ENCODE data around the gene MEAF6. TPM values are rescaled to one million over a fixed set of nuclear protein-coding genes. Genes with fewer than 3 reads are reported as not detected.

Gene MEAF6
- total RNA-seq, 1 experiment from 2014 or later: 51.6 TPM

DNA sequence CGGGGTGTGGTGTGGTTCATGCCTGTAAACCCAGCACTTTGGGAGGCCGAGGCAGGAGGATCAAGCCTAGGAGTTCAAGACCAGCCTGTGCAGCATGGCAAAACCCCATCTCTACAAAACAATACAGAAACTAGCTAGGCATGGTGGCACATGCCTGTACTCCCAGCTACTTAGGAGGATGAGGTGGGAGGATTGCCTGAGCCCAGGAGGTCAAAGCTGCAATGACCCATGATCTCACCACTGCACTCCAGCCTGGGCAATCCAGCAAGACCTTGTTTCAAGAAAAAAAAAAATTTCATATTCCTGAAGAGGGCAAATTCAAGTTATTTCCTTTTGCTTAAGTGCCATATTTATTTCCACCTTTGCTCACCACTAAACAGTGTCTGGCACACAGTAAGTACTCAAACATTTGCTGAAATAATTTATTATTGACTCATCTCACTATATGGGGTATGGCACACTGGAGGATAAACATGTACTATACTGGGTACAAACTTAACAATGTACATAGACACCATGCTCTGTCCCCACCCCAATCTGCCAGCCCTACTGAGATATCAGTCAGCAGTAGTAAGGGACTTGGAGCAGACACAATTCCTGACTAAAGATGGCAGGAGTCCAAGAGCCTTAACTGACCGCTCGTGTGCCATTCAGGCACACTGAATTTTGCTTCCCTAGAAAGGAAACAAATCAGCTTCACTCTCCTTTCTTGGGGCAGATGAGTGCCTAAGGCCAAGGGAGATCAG lies 15.5 kb downstream of the MEAF6 start:
- Mint-ChIP-seq H3K27ac (no peak overlapping the region), H3K4me1 (no peaks in the 10 kb centered on the region), H3K27me3 (ENCODE audit: low read depth) (no peaks in the 10 kb centered on the region), H3K9me3 (no peaks in the 10 kb centered on the region), H3K36me3 (ENCODE audit: insufficient read depth in 1 of 3, low read depth in 3 of 3) (peaks cover under 1 to 49% (median 19%) of the 10 kb centered on the region in 3 experiments; a peak in 6 of 7 replicates), H3K4me3 (no peak overlapping the region)
- H3K14ac ChIP-seq (ENCODE audit: insufficient read depth, low read length): no peak overlapping the region
- no peak overlapping the region for H3T11ph ChIP-seq (ENCODE audit: low read length)
- H3K4me1 ChIP-seq (ENCODE audit: insufficient read depth, low read length): no peaks in the 10 kb centered on the region
- no peaks in the 10 kb centered on the region for H3K23me2 ChIP-seq (ENCODE audit: insufficient read length, low read depth, low read length, poor library complexity, severe bottlenecking)
- H3K23ac ChIP-seq (ENCODE audit: insufficient read length, low read depth, low read length): no peak overlapping the region
- H4K8ac ChIP-seq (replicated peaks; ENCODE audit: insufficient read length, low read depth, low read length): no peak overlapping the region
- TF ChIP-seq, protein P1, sequence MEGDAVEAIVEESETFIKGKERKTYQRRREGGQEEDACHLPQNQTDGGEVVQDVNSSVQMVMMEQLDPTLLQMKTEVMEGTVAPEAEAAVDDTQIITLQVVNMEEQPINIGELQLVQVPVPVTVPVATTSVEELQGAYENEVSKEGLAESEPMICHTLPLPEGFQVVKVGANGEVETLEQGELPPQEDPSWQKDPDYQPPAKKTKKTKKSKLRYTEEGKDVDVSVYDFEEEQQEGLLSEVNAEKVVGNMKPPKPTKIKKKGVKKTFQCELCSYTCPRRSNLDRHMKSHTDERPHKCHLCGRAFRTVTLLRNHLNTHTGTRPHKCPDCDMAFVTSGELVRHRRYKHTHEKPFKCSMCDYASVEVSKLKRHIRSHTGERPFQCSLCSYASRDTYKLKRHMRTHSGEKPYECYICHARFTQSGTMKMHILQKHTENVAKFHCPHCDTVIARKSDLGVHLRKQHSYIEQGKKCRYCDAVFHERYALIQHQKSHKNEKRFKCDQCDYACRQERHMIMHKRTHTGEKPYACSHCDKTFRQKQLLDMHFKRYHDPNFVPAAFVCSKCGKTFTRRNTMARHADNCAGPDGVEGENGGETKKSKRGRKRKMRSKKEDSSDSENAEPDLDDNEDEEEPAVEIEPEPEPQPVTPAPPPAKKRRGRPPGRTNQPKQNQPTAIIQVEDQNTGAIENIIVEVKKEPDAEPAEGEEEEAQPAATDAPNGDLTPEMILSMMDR (conservative IDR thresholded peaks at IDR 0.05): no peak
- H3K9me3 ChIP-seq (ENCODE audit: control insufficient read depth, low read depth, low read length): no peaks in the 10 kb centered on the region
- H3K18ac ChIP-seq (ENCODE audit: insufficient read length, low read depth, low read length): no peak overlapping the region
- H4K91ac ChIP-seq (ENCODE audit: insufficient read length, low read depth, low read length): no peak overlapping the region
- no peak overlapping the region for H2BK15ac ChIP-seq (ENCODE audit: low read depth, low read length)
- no CpG with 5 or more reads among the region's 4 CpGs for WGBS (ENCODE audit: extremely low coverage, insufficient read length, low lambda C conversion rate)
- H2BK12ac ChIP-seq (ENCODE audit: insufficient read length, low read depth, low read length): no peak overlapping the region
- no peak for DNase-seq
- no peak overlapping the region for H3K27ac ChIP-seq (ENCODE audit: insufficient read length, low read depth, low read length)
- H4K5ac ChIP-seq (ENCODE audit: insufficient read length, low read depth, low read length): no peak overlapping the region
- H3K9ac ChIP-seq (ENCODE audit: extremely low read depth, insufficient read length, low read length): no peak overlapping the region
- no peak overlapping the region for H2AFZ ChIP-seq (ENCODE audit: low read length)
- H3K79me2 ChIP-seq (ENCODE audit: insufficient read depth, low read length): no peaks in the 10 kb centered on the region
- no peaks in the 10 kb centered on the region for H3K27me3 ChIP-seq (ENCODE audit: insufficient read depth, low read length)
- no peak overlapping the region for H3K56ac ChIP-seq (ENCODE audit: insufficient read length, low read depth, low read length)
- H2BK120ac ChIP-seq (ENCODE audit: low read depth, low read length, poor library complexity, severe bottlenecking): no peak overlapping the region
- H3K79me1 ChIP-seq (ENCODE audit: insufficient read depth, low read depth, low read length, poor library complexity, severe bottlenecking): no peaks in the 10 kb centered on the region
- no peak overlapping the region for H2AK5ac ChIP-seq (ENCODE audit: insufficient read length, low read length)
- no peak overlapping the region for H3K4me2 ChIP-seq (ENCODE audit: insufficient read depth, insufficient read length, low read length)
- H4K20me1 ChIP-seq (ENCODE audit: control insufficient read depth, insufficient read depth, insufficient read length): no peaks in the 10 kb centered on the region
- H3K4ac ChIP-seq (ENCODE audit: low read depth, low read length): no peak overlapping the region
- no peak overlapping the region for H2BK20ac ChIP-seq (ENCODE audit: low read depth, low read length, poor library complexity, severe bottlenecking)
- no peak overlapping the region for H2BK5ac ChIP-seq (ENCODE audit: insufficient read length, low read length)
